ENCODE measurements around the gene FRMD4A.

The FRMD4A gene

GRCh38 chr10:13730306-13730652 lies 600.4 kb downstream of the FRMD4A start:
- no peaks in the 10 kb centered on the region for H3K27me3 ChIP-seq
- no peaks in the 10 kb centered on the region for H3K36me3 ChIP-seq

GRCh38 chr10:13729586-13730305 lies 601.0 kb downstream of the FRMD4A start:
- no peak for TF ChIP-seq CTCF (IDR thresholded peaks at IDR 0.05)
- no peaks in the 10 kb centered on the region for H3K36me3 ChIP-seq
- no peaks in the 10 kb centered on the region for H3K4me1 ChIP-seq (ENCODE audit: control insufficient read depth in 1 of 2, insufficient read depth in 1 of 2, low read depth in 1 of 2, low read length in 1 of 2)
- H3K4me3 ChIP-seq (ENCODE audit: low read depth in 1 of 2, low read length in 1 of 2) = no peak overlapping the region
- no peak overlapping the region for H3K27ac ChIP-seq
- no peaks in the 10 kb centered on the region for H3K27me3 ChIP-seq
- H3K9me3 ChIP-seq = no peaks in the 10 kb centered on the region

More at GRCh38 chr10:13730306-13730652, 600.4 kb downstream of the FRMD4A start:
- no peaks in the 10 kb centered on the region for H3K9me3 ChIP-seq
- no peak overlapping the region for H3K4me3 ChIP-seq (ENCODE audit: low read depth in 1 of 2, low read length in 1 of 2)
- TF ChIP-seq CTCF (IDR thresholded peaks at IDR 0.05) = no peak
- no peaks in the 10 kb centered on the region for H3K4me1 ChIP-seq (ENCODE audit: control insufficient read depth in 1 of 2, insufficient read depth in 1 of 2, low read depth in 1 of 2, low read length in 1 of 2)
- no peak overlapping the region for H3K27ac ChIP-seq

GRCh38 chr10:13728898-13729535 lies 601.7 kb downstream of the FRMD4A start:
- H3K4me3 ChIP-seq (ENCODE audit: low read depth in 1 of 2, low read length in 1 of 2) = no peak overlapping the region
- TF ChIP-seq CTCF (IDR thresholded peaks at IDR 0.05) = no peak
- no peaks in the 10 kb centered on the region for H3K36me3 ChIP-seq
- H3K9me3 ChIP-seq = no peaks in the 10 kb centered on the region
- H3K27ac ChIP-seq = no peak overlapping the region
- no peaks in the 10 kb centered on the region for H3K27me3 ChIP-seq
- H3K4me1 ChIP-seq (ENCODE audit: control insufficient read depth in 1 of 2, insufficient read depth in 1 of 2, low read depth in 1 of 2, low read length in 1 of 2) = no peaks in the 10 kb centered on the region

GRCh38 chr10:13725594-13725993 lies 605.1 kb downstream of the FRMD4A start:
- H3K36me3 ChIP-seq = no peaks in the 10 kb centered on the region
- no peaks in the 10 kb centered on the region for H3K9me3 ChIP-seq
- no peak for TF ChIP-seq CTCF (IDR thresholded peaks at IDR 0.05)
- no peaks in the 10 kb centered on the region for H3K4me1 ChIP-seq (ENCODE audit: control insufficient read depth in 1 of 2, insufficient read depth in 1 of 2, low read depth in 1 of 2, low read length in 1 of 2)
- no peak overlapping the region for H3K4me3 ChIP-seq (ENCODE audit: low read depth in 1 of 2, low read length in 1 of 2)
- no peak overlapping the region for H3K27ac ChIP-seq
- no peaks in the 10 kb centered on the region for H3K27me3 ChIP-seq

- no peaks in the 10 kb centered on the region for H3K4me1 ChIP-seq (ENCODE audit: control insufficient read depth in 1 of 2, insufficient read depth in 1 of 2, low read depth in 1 of 2, low read length in 1 of 2)
- H3K9me3 ChIP-seq = no peaks in the 10 kb centered on the region
- no peak overlapping the region for H3K27ac ChIP-seq
- H3K27me3 ChIP-seq = no peaks in the 10 kb centered on the region
- TF ChIP-seq CTCF (IDR thresholded peaks at IDR 0.05) = no peak
- H3K36me3 ChIP-seq = no peaks in the 10 kb centered on the region
- H3K4me3 ChIP-seq (ENCODE audit: low read depth in 1 of 2, low read length in 1 of 2) = no peak overlapping the region
Observed at GRCh38 chr10:13724484-13724883, 606.2 kb downstream of the FRMD4A start.
